IMR-90 (cell line): ENCODE measurements around the gene MAOB. TPM values are rescaled to one million over a fixed set of nuclear protein-coding genes. Genes with fewer than 3 reads are reported as not detected.

Source experiments
- ATAC-seq: fragments of 200-7000 bp; cut with Tn5 transposase; 2 replicates; pipeline ENCODE4 v1.9.1; 2020; ENCODE audit warnings: low read depth, mild to moderate bottlenecking, moderate library complexity
- BruUV-seq: library from RNA; stranded (reverse); fragments of 400-500 nt; replicated peaks from 2 replicates; lab custom pipeline; 2021; lab: Mats Ljungman, UMichigan
- CTCF ChIA-PET: fragments of 300-600 bp; formaldehyde crosslinking; extraction: SDS; loops from one replicate; lab custom pipeline; 2021; ENCODE audit warnings: antibody characterized with exemption; lab: Yijun Ruan, JAX
- POLR2A ChIA-PET: fragments of 300-600 bp; sonication (Branson Sonifier 250); formaldehyde crosslinking; loops from one replicate; lab custom pipeline; 2022; ENCODE audit warnings: antibody characterized with exemption; ENCODE audit not compliant: unreplicated experiment; lab: Charles Lee
- DNase-seq: peaks from one replicate; pipeline ENCODE4 v3.0.0; 2013
- H2AFZ ChIP-seq: replicated peaks from 2 replicates; pipeline ENCODE3; 2013; ENCODE audit warnings: low read length, mild to moderate bottlenecking; ENCODE audit not compliant: poor library complexity
- H2AK5ac ChIP-seq: 2 replicates; pipeline ENCODE4 v1.6.1; 2013; ENCODE audit warnings: low read depth, low read length, inconsistent platforms
- H2AK9ac ChIP-seq: replicated peaks from 2 replicates; pipeline ENCODE3; 2013; ENCODE audit warnings: mild to moderate bottlenecking, low read depth, low read length, moderate library complexity; ENCODE audit not compliant: poor library complexity
- H2BK120ac ChIP-seq: 2 replicates; pipeline ENCODE4 v1.6.1; 2013; ENCODE audit warnings: low read depth, low read length, inconsistent platforms
- H2BK15ac ChIP-seq: 3 replicates; pipeline ENCODE4 v1.6.1; 2013; ENCODE audit warnings: low read depth, low read length, inconsistent platforms
- H2BK20ac ChIP-seq: 2 replicates; pipeline ENCODE4 v1.6.1; 2013; ENCODE audit warnings: low read depth, mild to moderate bottlenecking, inconsistent platforms, low read length, moderate library complexity
- H2BK5ac ChIP-seq: 2 replicates; pipeline ENCODE4 v1.6.1; 2013; ENCODE audit warnings: mild to moderate bottlenecking, low read depth, low read length, inconsistent platforms; ENCODE audit not compliant: poor library complexity, severe bottlenecking
- H3K14ac ChIP-seq: replicated peaks from 2 replicates; pipeline ENCODE4 v1.6.1; 2013; ENCODE audit warnings: low read depth, low read length, inconsistent platforms
- H3K18ac ChIP-seq: 2 replicates; pipeline ENCODE4 v1.6.1; 2013; ENCODE audit warnings: low read depth, low read length, control low read depth
- H3K23ac ChIP-seq: 2 replicates; pipeline ENCODE4 v1.6.1; 2013; ENCODE audit warnings: low read depth, low read length, inconsistent platforms
- H3K27ac ChIP-seq: 2 replicates; pipeline ENCODE4 v1.5.1; 2013; ENCODE audit warnings: mild to moderate bottlenecking, control low read depth, low read length; ENCODE audit not compliant: insufficient read depth
- H3K27me3 ChIP-seq: 2 replicates; pipeline ENCODE4 v1.6.1; 2013; ENCODE audit warnings: low read length; ENCODE audit not compliant: control insufficient read depth, insufficient read depth
- H3K36me3 ChIP-seq: 2 replicates; pipeline ENCODE4 v1.6.1; 2013; ENCODE audit warnings: low read length, mixed read lengths; ENCODE audit not compliant: control insufficient read depth, insufficient read depth
- H3K4ac ChIP-seq: 2 replicates; pipeline ENCODE4 v1.6.1; 2013; ENCODE audit warnings: low read depth, low read length, inconsistent platforms
- H3K4me1 ChIP-seq: 2 replicates; pipeline ENCODE4 v1.6.1; 2013; ENCODE audit warnings: low read length, mixed read lengths; ENCODE audit not compliant: control insufficient read depth, insufficient read depth
- H3K4me2 ChIP-seq: 2 replicates; pipeline ENCODE4 v1.6.1; 2013; ENCODE audit warnings: low read depth, mild to moderate bottlenecking, control low read depth, low read length, moderate library complexity
- H3K4me3 ChIP-seq: 2 replicates; pipeline ENCODE4 v1.5.1; 2013; ENCODE audit warnings: low read depth, mild to moderate bottlenecking, control low read depth, low read length, moderate library complexity; ENCODE audit not compliant: insufficient read depth
- H3K56ac ChIP-seq: 2 replicates; pipeline ENCODE4 v1.6.1; 2013; ENCODE audit warnings: low read length, inconsistent platforms; ENCODE audit not compliant: insufficient read depth; ENCODE audit errors: extremely low read depth
- H3K79me1 ChIP-seq, 2 experiments: 2 replicates each; pipeline ENCODE4 v1.6.1; 2013; ENCODE audit warnings: low read length in 2 of 2, inconsistent platforms in 1 of 2, low read depth in 1 of 2
- H3K9ac ChIP-seq: 2 replicates; pipeline ENCODE4 v1.6.1; 2013; ENCODE audit warnings: low read depth, low read length, control low read depth
- H3K9me1 ChIP-seq: 2 replicates; pipeline ENCODE4 v1.6.1; 2013; ENCODE audit warnings: low read length, inconsistent platforms; ENCODE audit not compliant: insufficient read depth
- H3K9me3 ChIP-seq: 2 replicates; pipeline ENCODE4 v1.6.1; 2013; ENCODE audit warnings: low read length; ENCODE audit not compliant: control insufficient read depth, insufficient read depth
- H4K20me1 ChIP-seq: 2 replicates; pipeline ENCODE4 v1.6.1; 2013; ENCODE audit warnings: low read length, inconsistent platforms; ENCODE audit not compliant: insufficient read depth
- H4K5ac ChIP-seq: 2 replicates; pipeline ENCODE4 v1.6.1; 2013; ENCODE audit warnings: mild to moderate bottlenecking, low read depth, low read length, control low read depth
- H4K8ac ChIP-seq, 2 experiments: 2 replicates each; pipeline ENCODE4 v1.6.1; 2013; ENCODE audit warnings: low read depth in 2 of 2, low read length in 2 of 2, control low read depth in 1 of 2, inconsistent platforms in 1 of 2
- H4K91ac ChIP-seq: 2 replicates; pipeline ENCODE4 v1.6.1; 2013; ENCODE audit warnings: low read depth, low read length, inconsistent platforms; ENCODE audit not compliant: insufficient read depth
- MAFK ChIP-seq: IDR thresholded peaks from 2 replicates; pipeline ENCODE4 v1.6.1; 2012; ENCODE audit warnings: low read depth, low read length, improper control_type of control experiment
- RCOR1 ChIP-seq: IDR thresholded peaks from 2 replicates; pipeline ENCODE4 v1.6.1; 2012; ENCODE audit warnings: mild to moderate bottlenecking, low read length, improper control_type of control experiment; ENCODE audit not compliant: insufficient replicate concordance
- SMC3 ChIP-seq: fragments of 150-350 bp; IDR thresholded peaks from 2 replicates; pipeline ENCODE4 v1.6.1; 2016; ENCODE audit warnings: low read depth, mild to moderate bottlenecking, antibody characterized with exemption, low read length, moderate library complexity
- WGBS, 2 experiments: methylation state at CpG; one replicate each; pipeline versions ENCODE4 v1.1.5 to v1.1.7; 2013; ENCODE audit warnings: missing lambda C conversion rate in 2 of 2; ENCODE audit not compliant: insufficient read length in 1 of 2; ENCODE audit errors: extremely low coverage in 2 of 2; 5-methylcytosine and 5-hydroxymethylcytosine counted together
- dilution Hi-C: fragments of 300-500 bp; cut with HindIII; formaldehyde crosslinking; loops from one replicate; pipeline ENCODE4 v1.14.3; 2018; ENCODE audit warnings: low sequenced_read_pairs; ENCODE audit not compliant: unreplicated experiment
- in situ Hi-C: fragments of 300-500 bp; cut with MboI; formaldehyde crosslinking; loops from 3 replicates; pipeline ENCODE4 v1.14.3; 2019; ENCODE audit warnings: low sequenced_read_pairs, inconsistent platforms, mixed read lengths
- intact Hi-C: fragments of 100-400 bp; cut with micrococcal nuclease; formaldehyde crosslinking; loops from 2 replicates; pipeline ENCODE4 v1.10.0; 2022
- polyA plus RNA-seq, 3 experiments: library from polyadenylated mRNA; depleted of rRNA; stranded (reverse); fragments of >200 nt; gene quantifications; 2 replicates each; pipeline ENCODE4 v1.2.3, GENCODE V29; 2012; ENCODE audit warnings: low replicate concordance in 1 of 3
- total RNA-seq: library from RNA; depleted of rRNA; stranded (reverse); fragments of >200 nt; gene quantifications from 2 replicates; pipeline ENCODE4 v1.2.3, GENCODE V29; 2012

The MAOB gene
- total and polyA plus RNA-seq, 2 of the 4 experiments (the other 2 are of a cell fraction): 0.36 to 0.46 TPM

DNA sequence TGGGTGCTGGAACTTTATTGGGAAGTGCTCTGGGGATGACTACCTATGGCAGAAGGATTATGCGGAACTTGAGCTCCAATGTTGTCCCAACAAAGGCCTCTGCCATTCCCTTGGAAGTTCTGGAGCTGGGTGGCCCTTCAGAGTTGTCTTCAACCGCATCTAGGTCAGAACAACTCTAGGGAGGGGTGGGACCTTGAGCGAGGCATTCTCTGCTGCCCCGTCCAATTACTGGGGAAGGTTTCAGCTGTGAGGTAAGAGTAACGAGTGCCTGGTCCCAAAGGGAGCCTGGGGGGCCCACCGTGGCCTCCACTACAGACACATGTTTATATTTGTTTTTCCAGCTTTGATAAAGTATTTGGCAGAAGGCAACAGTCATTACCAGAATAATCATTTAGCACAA lies 146.7 kb downstream of the MAOB start:
- Histone ChIP-seq H2AK9ac (no peak overlapping the region), H2BK120ac (no peak overlapping the region), H3K9me1 (no peaks in the 10 kb centered on the region), H2AK5ac (no peak overlapping the region), H2BK15ac (no peak overlapping the region), H2AFZ (no peak overlapping the region), H3K27me3 (peaks cover 3% of the 10 kb centered on the region; the same call in 1 of the 2 replicates), H2BK5ac (no peak overlapping the region), H3K27ac (no peak overlapping the region), H4K20me1 (no peaks in the 10 kb centered on the region), H3K9ac (no peak overlapping the region), H3K4me1 (no peaks in the 10 kb centered on the region), H3K4me2 (no peak overlapping the region), H3K36me3 (no peaks in the 10 kb centered on the region), H3K79me1 (no peaks in the 10 kb centered on the region), H3K23ac (no peak overlapping the region), H3K56ac (no peak overlapping the region), H3K18ac (no peak overlapping the region), H3K14ac (no peak overlapping the region), H3K4me3 (no peak overlapping the region), H4K8ac (no peak overlapping the region), H4K5ac (no peak overlapping the region), H3K9me3 (no peaks in the 10 kb centered on the region), H4K91ac (no peak overlapping the region), H3K4ac (no peak overlapping the region), H2BK20ac (no peak overlapping the region)
- ChIA-PET POLR2A (interaction anchor here (0.6 kb wide), 1 partner anchor 243 kb away, joined by 3 read pairs; no protein-coding TSS in a partner anchor), CTCF (no interaction called here)
- intact Hi-C loops (no loop called here), dilution Hi-C loops (no loop called here), in situ Hi-C loops (no loop called here)
- DNase-seq (no peak), ATAC-seq (no peak)
- BruUV-seq: no TSS peak
- no CpG with 5 or more reads among the region's 6 CpGs for WGBS, 2 experiments
- TF ChIP-seq RCOR1 (no peak), SMC3 (no peak), MAFK (no peak)
